Smooth muscle cell (in vitro differentiated cells): ENCODE data around the gene UMODL1. TPM values are rescaled to one million over a fixed set of nuclear protein-coding genes. Genes with fewer than 3 reads are reported as not detected.

ENCODE experiments used
- DNase-seq: peaks from one replicate; lab custom pipeline; 2025; ENCODE audit not compliant: unreplicated experiment; lab: John Stamatoyannopoulos, UW
- H2AFZ ChIP-seq: fragments of 200-600 bp; sonication (generic); 2 replicates; pipeline ENCODE4 v1.6.0; 2016; ENCODE audit warnings: antibody characterized with exemption, low read depth, mild to moderate bottlenecking
- H3F3A ChIP-seq: fragments of 200-600 bp; sonication (generic); 2 replicates; pipeline ENCODE4 v1.6.0; 2017; ENCODE audit warnings: antibody characterized with exemption, low read depth
- H3K27ac ChIP-seq: fragments of 200-600 bp; sonication (generic); 2 replicates; pipeline ENCODE4 v1.5.1; 2016; ENCODE audit warnings: low read depth, mild to moderate bottlenecking
- H3K27me3 ChIP-seq: fragments of 200-600 bp; sonication (generic); 2 replicates; pipeline ENCODE4 v1.6.1; 2016; ENCODE audit warnings: low read depth, mild to moderate bottlenecking
- H3K36me3 ChIP-seq: fragments of 200-600 bp; sonication (generic); 2 replicates; pipeline ENCODE4 v1.5.1; 2016; ENCODE audit warnings: low read depth
- H3K4me1 ChIP-seq: fragments of 200-600 bp; sonication (generic); 2 replicates; pipeline ENCODE4 v1.5.1; 2016; ENCODE audit warnings: low read depth
- H3K4me2 ChIP-seq: fragments of 200-600 bp; sonication (generic); 2 replicates; pipeline ENCODE4 v1.6.0; 2016; ENCODE audit warnings: mild to moderate bottlenecking
- H3K4me3 ChIP-seq: fragments of 200-600 bp; sonication (generic); 2 replicates; pipeline ENCODE4 v1.5.1; 2016; ENCODE audit warnings: mild to moderate bottlenecking
- H3K79me2 ChIP-seq: fragments of 200-600 bp; sonication (generic); 2 replicates; pipeline ENCODE4 v1.6.0; 2016; ENCODE audit warnings: low read depth, mild to moderate bottlenecking
- H3K9ac ChIP-seq: fragments of 200-600 bp; sonication (generic); 2 replicates; pipeline ENCODE4 v1.6.0; 2016; ENCODE audit warnings: low read depth
- H3K9me3 ChIP-seq: fragments of 200-600 bp; sonication (generic); replicated peaks from 2 replicates; pipeline ENCODE4 v1.5.1; 2016; ENCODE audit warnings: low read depth
- H4K20me1 ChIP-seq: fragments of 200-600 bp; sonication (generic); 2 replicates; pipeline ENCODE4 v1.6.0; 2016; ENCODE audit warnings: low read depth
- WGBS: methylation state at CpG from one replicate; pipeline ENCODE4 v1.1.7; 2016; ENCODE audit warnings: low lambda C conversion rate; 5-methylcytosine and 5-hydroxymethylcytosine counted together
- polyA plus RNA-seq: library from polyadenylated mRNA; unstranded; fragments of >200 nt; fragmentation: Nextera tagmentation; extraction: Ambion mirVana; gene quantifications from 2 replicates; pipeline ENCODE4 v1.2.1, GENCODE V29; 2016
- total RNA-seq: library from RNA; depleted of rRNA; stranded (reverse); fragments of >200 nt; gene quantifications from 2 replicates; pipeline ENCODE4 v1.2.3, GENCODE V29; 2014
- TF ChIP-seq, protein P1 (sequence below): fragments of 200-600 bp; sonication (generic); IDR thresholded peaks from 2 replicates; pipeline ENCODE4 v1.5.1; 2017; ENCODE audit warnings: borderline replicate concordance, mild to moderate bottlenecking, antibody characterized with exemption; ENCODE audit not compliant: insufficient read depth, poor library complexity, severe bottlenecking

UMODL1 gene
- total and polyA plus RNA-seq, 2 experiments from 2014 or later, result 0.14 TPM; not detected in 1

DNA sequence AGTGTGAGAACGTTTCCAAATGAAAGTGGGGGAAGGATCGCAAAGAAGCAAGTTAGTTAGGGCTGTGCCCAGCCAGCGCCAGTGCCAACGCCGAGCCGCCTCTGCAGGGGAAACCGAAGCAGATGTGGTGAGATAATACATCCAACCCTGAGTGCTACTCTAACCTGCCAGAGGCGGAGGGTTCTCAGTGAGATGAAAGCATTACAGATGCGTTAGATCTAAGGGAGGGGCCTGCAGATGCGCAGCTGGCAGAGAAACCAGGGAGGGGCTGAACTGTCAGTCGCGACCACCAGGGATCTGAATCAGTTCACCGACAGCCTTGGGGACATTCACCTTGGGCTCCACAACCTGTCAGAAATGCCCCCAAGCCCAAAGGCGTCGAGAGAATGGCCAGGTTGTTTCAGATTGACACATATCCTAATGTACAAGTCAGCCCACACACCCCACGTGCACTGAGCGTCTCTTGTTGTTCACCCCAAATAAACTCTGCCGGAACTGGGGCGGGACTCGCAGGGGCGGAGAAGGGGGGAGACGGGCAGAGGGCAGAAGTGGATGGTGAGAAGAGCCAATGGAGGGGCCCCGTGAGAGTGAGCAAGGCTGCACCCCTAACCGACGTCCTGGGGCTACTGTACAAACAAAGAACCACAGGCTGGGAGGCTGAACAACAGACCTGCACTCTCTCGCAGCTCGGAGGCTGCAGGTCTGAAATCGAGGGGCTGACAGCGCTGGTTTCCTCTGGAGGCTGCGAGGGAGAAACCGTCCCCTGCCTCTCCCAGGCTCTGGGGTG lies 8.7 kb upstream of the UMODL1 start:
- Histone ChIP-seq H3K9ac (no peak overlapping the region), H2AFZ (no peak overlapping the region), H3K27ac (no peak overlapping the region), H3K27me3 (no peaks in the 10 kb centered on the region), H4K20me1 (no peaks in the 10 kb centered on the region), H3K36me3 (no peaks in the 10 kb centered on the region), H3K79me2 (no peaks in the 10 kb centered on the region), H3K4me3 (no peak overlapping the region), H3K9me3 (no peaks in the 10 kb centered on the region), H3K4me2 (no peak overlapping the region), H3F3A (no peaks in the 10 kb centered on the region), H3K4me1 (peaks cover 15% of the 10 kb centered on the region)
- WGBS, result 85% methylated on average over 31 of the region's 31 CpGs
- TF ChIP-seq, protein P1, sequence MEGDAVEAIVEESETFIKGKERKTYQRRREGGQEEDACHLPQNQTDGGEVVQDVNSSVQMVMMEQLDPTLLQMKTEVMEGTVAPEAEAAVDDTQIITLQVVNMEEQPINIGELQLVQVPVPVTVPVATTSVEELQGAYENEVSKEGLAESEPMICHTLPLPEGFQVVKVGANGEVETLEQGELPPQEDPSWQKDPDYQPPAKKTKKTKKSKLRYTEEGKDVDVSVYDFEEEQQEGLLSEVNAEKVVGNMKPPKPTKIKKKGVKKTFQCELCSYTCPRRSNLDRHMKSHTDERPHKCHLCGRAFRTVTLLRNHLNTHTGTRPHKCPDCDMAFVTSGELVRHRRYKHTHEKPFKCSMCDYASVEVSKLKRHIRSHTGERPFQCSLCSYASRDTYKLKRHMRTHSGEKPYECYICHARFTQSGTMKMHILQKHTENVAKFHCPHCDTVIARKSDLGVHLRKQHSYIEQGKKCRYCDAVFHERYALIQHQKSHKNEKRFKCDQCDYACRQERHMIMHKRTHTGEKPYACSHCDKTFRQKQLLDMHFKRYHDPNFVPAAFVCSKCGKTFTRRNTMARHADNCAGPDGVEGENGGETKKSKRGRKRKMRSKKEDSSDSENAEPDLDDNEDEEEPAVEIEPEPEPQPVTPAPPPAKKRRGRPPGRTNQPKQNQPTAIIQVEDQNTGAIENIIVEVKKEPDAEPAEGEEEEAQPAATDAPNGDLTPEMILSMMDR, result no peak
- no peak for DNase-seq

DNA sequence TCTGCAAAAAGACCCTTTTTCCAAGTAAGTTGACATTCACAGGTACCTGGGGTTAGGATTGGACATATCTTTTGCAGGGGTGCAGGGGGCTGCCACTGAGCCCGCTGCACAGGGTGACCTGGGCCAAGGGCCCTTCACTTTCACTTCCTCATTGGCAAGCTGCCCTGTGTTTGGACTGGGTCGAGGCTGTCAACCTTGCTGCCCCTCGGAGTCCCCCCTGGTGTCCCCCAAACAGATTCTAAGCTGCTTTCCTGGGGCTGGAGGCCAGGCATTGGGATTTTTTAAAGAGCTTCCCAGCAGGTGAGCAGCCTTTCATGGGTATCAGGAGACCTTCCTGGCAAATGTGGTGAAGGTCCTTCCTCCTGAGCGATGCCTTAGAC lies 7.9 kb upstream of the UMODL1 start:
- TF ChIP-seq, protein P1, result no peak
- Histone ChIP-seq H3K27me3 (no peaks in the 10 kb centered on the region), H3K4me1 (peaks cover 12% of the 10 kb centered on the region), H2AFZ (no peak overlapping the region), H4K20me1 (no peaks in the 10 kb centered on the region), H3K9ac (no peak overlapping the region), H3K79me2 (no peaks in the 10 kb centered on the region), H3F3A (no peaks in the 10 kb centered on the region), H3K4me2 (no peak overlapping the region), H3K9me3 (no peaks in the 10 kb centered on the region), H3K4me3 (no peak overlapping the region), H3K27ac (no peak overlapping the region), H3K36me3 (no peaks in the 10 kb centered on the region)
- 93% methylated on average over 4 of the region's 4 CpGs for WGBS
- DNase-seq, result no peak

DNA sequence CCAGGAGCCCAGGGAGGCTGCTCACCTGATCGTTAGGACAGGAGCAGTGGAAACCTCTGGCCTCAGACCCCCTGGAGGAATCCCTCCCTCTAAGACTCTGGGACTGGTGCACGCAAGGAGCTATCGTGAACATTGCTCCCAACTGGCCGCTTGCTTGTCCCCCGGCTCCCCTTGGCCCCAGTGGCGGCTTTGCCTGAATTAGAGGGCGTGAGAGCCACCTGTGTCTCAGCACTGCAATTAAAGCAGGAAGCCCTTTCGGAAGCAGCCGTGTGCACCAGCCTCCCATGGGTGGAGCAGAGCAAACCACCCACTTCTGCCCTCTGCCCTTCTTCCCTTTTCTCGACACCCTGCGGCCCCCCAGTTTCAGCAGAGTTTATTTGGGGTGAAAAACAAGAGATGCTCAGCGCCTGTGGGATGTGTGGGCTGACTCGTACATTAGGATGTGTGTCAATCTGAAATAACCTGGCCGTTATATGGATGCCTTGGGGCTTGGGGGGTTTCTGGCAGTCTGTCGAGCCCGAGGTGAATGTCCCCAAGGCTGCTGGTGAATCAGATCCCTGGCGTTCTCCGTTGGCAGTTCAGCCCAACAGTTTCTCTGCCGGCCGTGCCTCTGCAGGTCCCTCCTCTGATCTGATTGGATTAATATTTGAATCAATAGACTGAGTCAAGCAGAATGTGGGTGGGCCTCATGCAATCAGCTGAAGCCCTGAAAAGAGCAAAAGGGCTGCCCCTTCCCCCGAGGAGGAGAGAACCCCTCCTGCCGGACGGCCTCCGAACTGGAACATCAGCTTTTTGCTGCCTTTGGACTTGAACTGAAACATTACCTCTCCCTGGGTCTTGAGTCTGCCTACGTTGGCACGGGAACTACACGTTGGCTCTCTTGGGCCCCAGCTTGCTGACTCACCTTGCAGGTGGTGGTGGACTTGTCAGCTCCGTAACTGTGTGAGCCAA lies 7.3 kb upstream of the UMODL1 start:
- Histone ChIP-seq H3F3A (no peaks in the 10 kb centered on the region), H3K4me1 (peaks cover 12% of the 10 kb centered on the region), H3K36me3 (no peaks in the 10 kb centered on the region), H2AFZ (no peak overlapping the region), H3K9ac (no peak overlapping the region), H3K9me3 (no peaks in the 10 kb centered on the region), H3K27ac (no peak overlapping the region), H3K27me3 (no peaks in the 10 kb centered on the region), H3K4me2 (no peak overlapping the region), H3K4me3 (no peak overlapping the region), H3K79me2 (no peaks in the 10 kb centered on the region), H4K20me1 (no peaks in the 10 kb centered on the region)
- DNase-seq, result no peak
- WGBS, result 90% methylated on average over 28 of the region's 28 CpGs
- TF ChIP-seq, protein P1, result no peak
